ENCODE measurements around the gene F2R.
A peak's percentile ranks its signal among the peaks of the same experiment; 100 is the strongest.

Gene F2R

DNA sequence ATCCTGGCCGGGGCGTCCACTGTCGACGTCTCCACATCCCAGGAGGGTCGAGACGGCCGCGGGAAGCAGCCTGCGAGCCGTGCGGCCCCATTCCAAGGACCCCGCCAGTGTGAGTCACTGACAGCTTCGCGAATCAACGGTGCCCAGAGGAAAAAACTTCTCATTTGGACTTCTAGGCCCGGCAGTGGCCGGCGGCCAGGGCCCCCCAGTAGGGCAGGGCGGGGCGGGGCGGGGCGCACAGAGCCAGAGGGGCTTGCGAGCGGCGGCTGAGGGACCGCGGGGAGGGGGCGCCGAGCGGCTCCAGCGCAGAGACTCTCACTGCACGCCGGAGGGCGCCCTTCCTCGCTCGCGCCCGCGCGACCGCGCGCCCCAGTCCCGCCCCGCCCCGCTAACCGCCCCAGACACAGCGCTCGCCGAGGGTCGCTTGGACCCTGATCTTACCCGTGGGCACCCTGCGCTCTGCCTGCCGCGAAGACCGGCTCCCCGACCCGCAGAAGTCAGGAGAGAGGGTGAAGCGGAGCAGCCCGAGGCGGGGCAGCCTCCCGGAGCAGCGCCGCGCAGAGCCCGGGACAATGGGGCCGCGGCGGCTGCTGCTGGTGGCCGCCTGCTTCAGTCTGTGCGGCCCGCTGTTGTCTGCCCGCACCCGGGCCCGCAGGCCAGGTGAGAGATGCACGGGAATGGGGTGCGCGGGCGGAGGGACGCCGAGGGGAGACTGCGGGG, at the start of gene F2R:
Gene F2R (plus strand): TSS at position 391 of the 720 bp plus-strand sequence. CDS start 182 bp downstream, at position 573.
- DNase-seq (ENCODE audit: low read depth), result no peak
- H3K4me3 ChIP-seq (ENCODE audit: control insufficient read depth, low read depth, low read length), result peak within 1 kb of the TSS; percentile 84
- TF ChIP-seq CTCF (IDR thresholded peaks at IDR 0.05; ENCODE audit: control insufficient read depth, insufficient read depth, low read depth, low read length, missing control alignments), result peak; percentile 34

DNA sequence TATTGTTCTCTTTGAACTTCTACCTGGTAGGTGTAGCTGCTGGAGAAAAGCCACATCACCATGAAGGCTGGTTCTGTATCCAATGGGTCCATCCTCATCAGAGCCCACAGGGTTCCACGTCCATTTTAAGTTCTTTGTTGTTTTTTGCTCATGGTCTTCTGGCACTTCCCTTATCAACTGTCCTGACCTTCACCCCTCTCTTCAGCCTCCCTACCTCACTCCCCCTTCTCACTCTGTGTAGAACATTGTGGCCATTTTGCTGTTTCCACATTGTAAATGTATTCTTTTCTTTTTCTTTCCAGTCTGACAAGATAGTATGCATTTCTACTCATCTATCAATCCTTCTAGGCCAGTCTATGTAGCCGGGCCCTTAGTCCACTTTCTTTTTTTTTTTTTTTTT, 48.4 kb upstream of the F2R start:
- no peak for TF ChIP-seq CTCF (IDR thresholded peaks at IDR 0.05; ENCODE audit: control insufficient read depth, insufficient read depth, low read depth, low read length, missing control alignments)
- no peak overlapping the region for H3K4me3 ChIP-seq (ENCODE audit: control insufficient read depth, low read depth, low read length)
- DNase-seq (ENCODE audit: low read depth), result no peak

- no peak overlapping the region for H3K4me3 ChIP-seq (ENCODE audit: control insufficient read depth, low read depth, low read length)
- DNase-seq (ENCODE audit: low read depth), result no peak
- TF ChIP-seq CTCF (IDR thresholded peaks at IDR 0.05; ENCODE audit: control insufficient read depth, insufficient read depth, low read depth, low read length, missing control alignments), result no peak
These were observed 46.7 kb upstream of the F2R start for GRCh38 chr5:76669245-76669644.

DNA sequence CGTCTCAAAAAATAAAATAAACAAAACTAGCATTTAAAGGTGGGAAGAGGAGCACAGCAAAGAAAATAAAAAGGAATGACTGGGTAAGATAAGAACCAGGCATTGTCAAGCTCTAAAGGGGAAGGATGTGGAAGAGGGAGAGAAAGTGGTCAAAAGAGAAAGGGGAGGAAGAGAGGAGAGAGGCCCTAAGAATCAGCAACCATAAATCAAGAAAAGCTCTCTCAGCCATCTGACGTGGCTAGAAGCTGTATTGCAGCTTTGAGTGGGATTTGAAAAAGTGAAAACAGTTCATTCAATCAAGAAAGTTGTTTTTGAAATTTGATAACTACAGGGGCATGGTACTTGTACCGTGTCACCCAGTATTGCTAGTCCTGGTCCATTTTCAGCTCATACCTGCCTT, 45.4 kb upstream of the F2R start:
- H3K4me3 ChIP-seq (ENCODE audit: control insufficient read depth, low read depth, low read length), result no peak overlapping the region
- no peak for TF ChIP-seq CTCF (IDR thresholded peaks at IDR 0.05; ENCODE audit: control insufficient read depth, insufficient read depth, low read depth, low read length, missing control alignments)
- DNase-seq (ENCODE audit: low read depth), result no peak

DNA sequence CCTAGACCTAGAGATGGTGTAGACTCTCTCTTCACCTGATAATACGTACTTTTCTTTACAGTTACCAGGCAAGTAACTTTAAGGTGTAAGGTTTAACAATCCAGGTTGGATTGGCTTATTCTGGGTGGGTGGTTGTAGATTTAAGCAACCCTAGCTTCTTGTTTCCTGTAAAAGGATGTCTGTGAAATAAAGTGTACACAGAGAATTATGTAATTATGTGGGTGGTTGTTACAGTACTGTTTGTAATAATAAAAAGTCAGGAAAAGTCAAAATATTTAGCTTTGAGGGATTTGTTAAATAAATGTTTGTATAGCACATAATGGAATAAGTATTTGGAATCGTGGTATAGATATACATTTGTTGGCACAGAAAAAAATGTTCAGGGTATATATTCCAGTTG, 43.7 kb upstream of the F2R start:
- no peak for DNase-seq (ENCODE audit: low read depth)
- no peak for TF ChIP-seq CTCF (IDR thresholded peaks at IDR 0.05; ENCODE audit: control insufficient read depth, insufficient read depth, low read depth, low read length, missing control alignments)
- no peak overlapping the region for H3K4me3 ChIP-seq (ENCODE audit: control insufficient read depth, low read depth, low read length)

DNA sequence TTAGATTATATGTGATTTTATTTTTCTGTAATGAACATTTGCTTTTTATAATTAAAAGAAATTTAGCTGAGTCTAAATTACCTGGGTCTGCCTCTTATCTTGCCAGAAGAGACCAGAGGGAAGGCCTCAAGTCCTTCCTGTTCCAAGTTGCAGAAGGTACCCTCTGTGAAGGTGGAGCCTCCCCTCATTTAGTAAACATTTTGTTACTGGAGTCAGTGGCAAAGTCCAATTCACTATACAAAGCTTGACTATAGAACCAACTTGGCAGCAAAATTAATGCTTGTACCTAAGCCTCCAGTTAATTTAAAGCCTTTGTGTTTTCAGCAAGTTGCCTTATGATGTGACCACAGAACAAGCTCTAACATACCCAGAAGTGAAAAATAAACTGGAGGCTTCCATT, 42.8 kb upstream of the F2R start:
- TF ChIP-seq CTCF (IDR thresholded peaks at IDR 0.05; ENCODE audit: control insufficient read depth, insufficient read depth, low read depth, low read length, missing control alignments), result no peak
- no peak for DNase-seq (ENCODE audit: low read depth)

More for the DNA sequence above, 42.8 kb upstream of the F2R start:
- H3K4me3 ChIP-seq (ENCODE audit: control insufficient read depth, low read depth, low read length), result no peak overlapping the region
